ENCODE results near the gene LRMDA.

Gene LRMDA

DNA sequence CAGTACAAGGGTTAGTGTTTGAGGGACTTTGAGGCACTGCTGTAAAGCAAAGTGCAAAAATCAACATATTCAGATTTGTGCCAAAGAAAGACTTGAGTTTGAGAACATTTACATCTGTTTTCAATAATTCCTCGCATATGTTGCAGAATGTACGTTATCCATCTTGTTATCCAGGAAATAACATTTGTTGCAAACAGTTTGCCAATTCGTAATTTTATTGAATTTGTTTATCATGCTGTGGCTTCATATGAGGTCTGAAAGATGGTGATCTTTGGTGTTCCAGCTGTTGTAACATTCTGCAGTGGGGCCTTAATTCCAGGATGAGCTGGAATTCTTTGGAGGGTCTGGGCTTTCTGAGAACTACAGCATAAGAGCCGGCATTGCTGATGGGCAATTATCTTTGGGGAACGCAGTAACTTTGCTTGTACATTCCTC is 396.2 kb downstream of the LRMDA start:
- Histone ChIP-seq H3K4me1 (peaks cover 0 to 20% (median 9%) of the 10 kb centered on the region in 4 donors), H3K4me3 (no peak overlapping the region), H3K27ac (no peak overlapping the region), H3K36me3 (no peaks in the 10 kb centered on the region), H3K27me3 (no peaks in the 10 kb centered on the region), H3K9me3 (no peaks in the 10 kb centered on the region)
- TF ChIP-seq, protein P1, sequence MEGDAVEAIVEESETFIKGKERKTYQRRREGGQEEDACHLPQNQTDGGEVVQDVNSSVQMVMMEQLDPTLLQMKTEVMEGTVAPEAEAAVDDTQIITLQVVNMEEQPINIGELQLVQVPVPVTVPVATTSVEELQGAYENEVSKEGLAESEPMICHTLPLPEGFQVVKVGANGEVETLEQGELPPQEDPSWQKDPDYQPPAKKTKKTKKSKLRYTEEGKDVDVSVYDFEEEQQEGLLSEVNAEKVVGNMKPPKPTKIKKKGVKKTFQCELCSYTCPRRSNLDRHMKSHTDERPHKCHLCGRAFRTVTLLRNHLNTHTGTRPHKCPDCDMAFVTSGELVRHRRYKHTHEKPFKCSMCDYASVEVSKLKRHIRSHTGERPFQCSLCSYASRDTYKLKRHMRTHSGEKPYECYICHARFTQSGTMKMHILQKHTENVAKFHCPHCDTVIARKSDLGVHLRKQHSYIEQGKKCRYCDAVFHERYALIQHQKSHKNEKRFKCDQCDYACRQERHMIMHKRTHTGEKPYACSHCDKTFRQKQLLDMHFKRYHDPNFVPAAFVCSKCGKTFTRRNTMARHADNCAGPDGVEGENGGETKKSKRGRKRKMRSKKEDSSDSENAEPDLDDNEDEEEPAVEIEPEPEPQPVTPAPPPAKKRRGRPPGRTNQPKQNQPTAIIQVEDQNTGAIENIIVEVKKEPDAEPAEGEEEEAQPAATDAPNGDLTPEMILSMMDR (IDR thresholded peaks at IDR 0.05): no peak
- no peak for DNase-seq
- intact Hi-C loops (cut with DNase I; ENCODE audit: low total_unique reads): no loop called here

DNA sequence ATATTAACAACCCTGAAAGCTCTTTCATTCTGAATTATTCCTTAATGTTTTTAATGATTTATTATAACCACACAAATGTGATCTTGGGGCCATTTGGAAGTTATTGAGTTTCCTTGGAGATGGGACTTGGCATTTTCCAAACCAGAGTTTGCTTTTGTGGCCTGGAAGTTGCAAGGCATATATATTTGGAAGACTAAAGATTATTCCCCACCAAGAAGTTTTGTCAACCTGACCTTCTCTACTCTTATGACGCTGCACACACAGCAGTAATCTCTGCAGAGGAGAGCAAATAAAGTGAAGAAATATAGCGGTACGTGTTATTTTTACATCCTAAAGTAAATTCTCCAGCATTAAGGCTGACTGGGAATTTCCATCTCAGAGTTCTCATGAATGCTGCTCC is 397.0 kb downstream of the LRMDA start:
- Histone ChIP-seq H3K4me3 (no peak overlapping the region), H3K36me3 (no peaks in the 10 kb centered on the region), H3K27me3 (no peaks in the 10 kb centered on the region), H3K9me3 (no peaks in the 10 kb centered on the region), H3K27ac (no peak overlapping the region), H3K4me1 (peaks cover 0 to 20% (median 9%) of the 10 kb centered on the region in 4 donors)
- TF ChIP-seq, protein P1 (IDR thresholded peaks at IDR 0.05): no peak
- intact Hi-C loops (cut with DNase I; ENCODE audit: low total_unique reads): no loop called here
- no peak for DNase-seq

DNA sequence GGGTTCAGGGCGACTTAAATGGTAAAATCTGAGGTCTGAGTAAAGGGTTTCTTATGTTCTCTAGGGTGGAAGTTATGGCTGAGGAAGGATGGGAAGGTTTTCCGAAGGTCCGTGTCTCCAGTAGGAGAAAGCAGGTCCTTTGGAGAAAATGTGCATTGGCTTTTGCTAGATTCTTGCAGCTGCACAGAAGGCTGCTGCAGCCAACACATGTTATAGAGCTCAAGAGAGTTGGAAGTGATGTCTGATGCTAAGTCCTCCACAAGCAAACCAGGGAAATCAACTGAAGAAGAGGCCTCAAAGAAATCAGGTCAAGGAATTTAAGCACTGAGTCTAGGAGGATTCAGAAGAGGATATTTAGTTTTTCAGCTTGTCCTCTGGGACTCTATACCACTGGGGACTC is 404.6 kb downstream of the LRMDA start:
- no peak for DNase-seq
- Histone ChIP-seq H3K4me1 (no peaks in the 10 kb centered on the region), H3K9me3 (no peaks in the 10 kb centered on the region), H3K27me3 (no peaks in the 10 kb centered on the region), H3K27ac (no peak overlapping the region), H3K36me3 (no peaks in the 10 kb centered on the region), H3K4me3 (no peak overlapping the region)
- TF ChIP-seq, protein P1 (IDR thresholded peaks at IDR 0.05): no peak
- intact Hi-C loops (cut with DNase I; ENCODE audit: low total_unique reads): no loop called here

- intact Hi-C loops (cut with DNase I; ENCODE audit: low total_unique reads): no loop called here
- TF ChIP-seq, protein P1 (IDR thresholded peaks at IDR 0.05): no peak
- no peaks in the 10 kb centered on the region for H3K27me3 ChIP-seq
- DNase-seq: no peak
- no peak overlapping the region for H3K27ac ChIP-seq
- H3K4me3 ChIP-seq: no peak overlapping the region
- no peaks in the 10 kb centered on the region for H3K36me3 ChIP-seq
- H3K4me1 ChIP-seq: no peaks in the 10 kb centered on the region
- no peaks in the 10 kb centered on the region for H3K9me3 ChIP-seq
Measured at GRCh38 chr10:75838486-75838885, 407.1 kb downstream of the LRMDA start.

- Histone ChIP-seq H3K27me3 (no peaks in the 10 kb centered on the region), H3K36me3 (no peaks in the 10 kb centered on the region), H3K9me3 (no peaks in the 10 kb centered on the region), H3K27ac (no peak overlapping the region), H3K4me1 (no peaks in the 10 kb centered on the region), H3K4me3 (no peak overlapping the region)
- intact Hi-C loops (cut with DNase I; ENCODE audit: low total_unique reads): no loop called here
- no peak for DNase-seq
- TF ChIP-seq, protein P1 (IDR thresholded peaks at IDR 0.05): no peak
Measured at GRCh38 chr10:75839020-75839419, 407.6 kb downstream of the LRMDA start.

DNA sequence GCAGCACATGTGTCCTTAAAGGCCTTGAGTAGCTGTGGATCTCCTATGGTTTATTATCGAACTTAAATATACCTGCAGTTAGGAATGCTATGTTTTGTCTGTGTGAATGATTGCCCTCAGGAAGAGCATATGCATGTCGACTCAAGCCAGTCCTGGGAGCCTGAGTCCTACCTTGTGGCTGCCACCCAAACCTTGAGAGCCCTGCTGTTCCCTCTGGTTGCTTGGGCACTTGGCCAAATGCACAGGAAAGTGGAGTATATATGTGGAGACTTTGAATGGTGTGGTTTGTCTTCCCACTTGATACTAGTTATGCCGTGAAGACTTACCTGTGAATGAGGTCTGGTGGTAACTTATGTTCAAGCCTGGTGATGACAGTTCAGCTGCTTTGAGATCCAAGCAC is 409.8 kb downstream of the LRMDA start:
- Histone ChIP-seq H3K4me1 (no peaks in the 10 kb centered on the region), H3K4me3 (no peak overlapping the region), H3K36me3 (no peaks in the 10 kb centered on the region), H3K27me3 (no peaks in the 10 kb centered on the region), H3K27ac (no peak overlapping the region), H3K9me3 (no peaks in the 10 kb centered on the region)
- no peak for DNase-seq
- intact Hi-C loops (cut with DNase I; ENCODE audit: low total_unique reads): no loop called here
- TF ChIP-seq, protein P1 (IDR thresholded peaks at IDR 0.05): no peak

All from tibial artery (tissue), 4 donors.